CD4-positive, alpha-beta T cell treated with Interleukin-15 for 1 hour (primary cell): ENCODE results near the gene ADGRB3.
"Not testable (repeated sequence)": the region's sequence is repeated elsewhere in the genome, so short reads cannot be mapped to it uniquely, and the experiment has no call there.

Experiments used
- DNase-seq: peaks from one replicate; pipeline ENCODE4 v3.0.0-alpha.2; 2020

Gene ADGRB3

DNA sequence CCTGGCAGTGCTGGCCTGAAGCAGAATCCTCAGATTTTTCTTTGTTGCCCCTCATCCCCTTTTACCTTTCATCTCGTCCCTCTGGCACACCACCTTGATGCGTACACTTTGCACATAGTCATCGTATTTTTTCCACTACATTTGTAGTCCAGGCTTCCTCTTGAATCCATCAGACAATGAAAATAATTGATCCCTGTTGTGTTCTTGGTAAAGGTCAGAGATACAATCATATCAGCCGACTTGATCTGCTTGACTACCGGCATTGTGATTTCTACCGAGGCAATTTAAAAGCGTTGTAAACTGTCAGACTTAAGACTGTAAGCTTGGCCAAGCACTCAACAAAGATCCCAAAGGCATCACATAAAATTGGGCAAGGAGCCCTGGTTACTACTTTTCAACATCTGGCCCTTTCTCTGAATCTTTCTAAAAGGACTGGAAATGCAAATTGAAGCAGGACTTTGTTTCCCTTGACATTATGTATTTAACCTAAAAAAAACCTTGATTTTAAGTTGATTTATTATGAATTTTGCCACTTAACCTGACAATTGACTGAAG is 649.2 kb downstream of the ADGRB3 start:
- DNase-seq: no peak

GRCh38 chr6:69285054-69285453 is 650.0 kb downstream of the ADGRB3 start:
- DNase-seq: no peak

DNA sequence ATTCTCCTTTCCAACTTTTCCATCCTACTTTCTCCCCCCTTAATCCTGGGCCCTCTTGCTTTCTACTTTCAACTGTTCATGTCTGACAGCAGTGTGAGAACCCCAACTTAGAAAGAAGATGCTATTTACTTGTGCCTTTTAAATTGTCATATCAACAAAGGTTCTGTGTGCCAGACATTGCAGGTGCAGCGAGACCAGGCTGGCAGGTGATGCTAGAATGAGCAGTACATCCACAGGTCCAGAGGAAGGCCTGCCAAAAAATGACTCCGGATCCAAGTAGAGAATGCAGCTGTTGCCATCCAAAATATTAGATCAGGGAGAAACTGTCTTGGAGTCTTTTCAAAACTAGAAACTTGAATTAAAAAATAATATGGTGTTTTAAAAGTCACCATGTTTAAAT is 651.2 kb downstream of the ADGRB3 start:
- DNase-seq: no peak

DNA sequence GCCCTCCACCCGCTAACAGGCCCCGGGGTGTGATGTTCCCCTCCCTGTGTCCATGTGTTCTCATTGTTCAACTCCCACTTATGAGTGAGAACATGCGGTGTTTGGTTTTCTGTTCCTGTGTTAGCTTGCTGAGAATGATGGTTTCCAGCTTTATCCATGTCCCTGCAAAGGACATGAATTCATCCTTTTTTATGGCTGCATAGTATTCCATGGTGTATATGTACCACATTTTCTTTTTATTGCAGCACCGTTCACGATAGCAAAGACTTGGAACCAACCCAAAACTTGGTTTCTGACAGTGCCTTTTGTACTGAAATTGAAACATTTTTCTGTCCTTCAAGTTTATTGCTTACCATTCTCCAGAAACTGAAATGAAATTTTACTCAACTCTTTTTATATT is 653.1 kb downstream of the ADGRB3 start:
- not testable (repeated sequence) for DNase-seq

DNA sequence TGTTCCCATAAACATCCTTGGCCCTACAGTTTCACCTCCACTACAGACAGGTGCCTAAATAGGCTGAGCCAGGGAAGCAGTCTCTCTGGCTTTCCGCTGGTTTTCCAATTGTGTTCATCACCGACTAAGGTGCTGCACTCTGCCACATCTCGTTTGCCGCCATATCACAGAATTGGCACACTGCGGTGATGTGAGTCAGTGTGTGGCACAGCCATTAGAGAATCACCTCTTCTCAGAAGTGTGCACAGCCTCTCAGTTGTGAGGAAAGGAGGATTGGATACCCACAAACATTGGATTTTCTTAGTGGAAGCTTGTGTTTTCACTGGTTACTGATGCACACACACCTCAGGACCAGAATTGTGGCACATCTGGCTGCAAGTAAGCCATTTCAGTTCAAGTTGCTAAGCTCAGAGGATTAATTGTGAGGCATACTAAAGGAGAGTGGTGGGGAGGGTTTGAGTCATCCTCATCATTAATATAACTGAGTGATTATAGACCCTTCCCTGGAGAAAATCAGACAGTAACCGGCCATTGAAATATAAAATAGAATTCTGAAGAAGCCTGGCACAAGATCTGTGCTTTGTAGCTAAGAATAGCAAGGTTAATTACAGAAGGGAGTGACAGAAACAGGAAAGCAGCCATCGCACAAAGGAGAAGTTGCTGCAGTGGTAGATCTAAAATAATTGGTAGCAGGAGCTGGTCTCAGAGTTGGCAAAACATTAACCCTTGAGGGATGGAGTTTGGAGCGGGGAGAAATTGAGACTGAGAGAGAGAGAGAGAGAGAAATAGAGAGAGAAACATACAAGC is 654.8 kb downstream of the ADGRB3 start:
- no peak for DNase-seq

DNA sequence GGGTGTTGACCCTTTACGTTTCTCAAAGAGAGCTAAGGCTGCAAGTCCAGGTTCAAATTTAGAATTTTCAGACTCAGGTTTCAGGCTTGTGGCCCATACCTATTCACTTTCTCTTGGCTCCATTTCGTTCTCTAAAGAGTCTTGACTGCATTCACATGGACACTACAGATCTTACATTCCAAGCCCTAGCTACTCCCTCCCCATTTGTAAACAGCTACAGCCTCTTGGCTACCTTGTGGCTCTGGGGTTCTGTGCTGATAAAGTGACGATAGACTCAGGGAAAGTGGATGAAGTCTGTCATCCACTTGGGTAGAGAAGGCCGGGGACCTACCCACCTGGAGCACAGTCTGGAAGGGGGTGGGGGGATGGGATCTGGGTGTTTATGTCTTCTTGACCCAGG is 658.4 kb downstream of the ADGRB3 start:
- DNase-seq: no peak

DNA sequence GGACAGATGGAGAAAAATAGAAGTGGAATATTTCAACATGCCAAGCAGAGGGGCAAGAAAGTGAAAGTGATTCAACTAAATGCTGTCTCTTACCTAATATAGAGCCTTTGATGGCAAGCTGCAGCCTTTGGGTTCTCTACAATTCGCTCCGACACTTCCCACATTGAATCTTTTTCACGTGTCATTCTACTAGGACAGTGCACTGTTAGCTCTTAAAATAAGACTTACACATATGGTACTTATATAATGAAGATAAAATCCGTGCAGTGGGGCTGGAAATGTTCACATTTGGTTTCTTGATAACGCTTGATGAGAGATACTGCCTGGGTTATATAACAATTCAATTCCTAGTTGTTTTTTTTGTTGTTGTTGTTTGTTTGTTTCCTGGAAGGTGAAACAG is 659.3 kb downstream of the ADGRB3 start:
- no peak for DNase-seq

- DNase-seq: no peak
Measured at GRCh38 chr6:69294862-69295261, 659.8 kb downstream of the ADGRB3 start.

GRCh38 chr6:69303382-69303781 is 668.3 kb downstream of the ADGRB3 start:
- no peak for DNase-seq

DNA sequence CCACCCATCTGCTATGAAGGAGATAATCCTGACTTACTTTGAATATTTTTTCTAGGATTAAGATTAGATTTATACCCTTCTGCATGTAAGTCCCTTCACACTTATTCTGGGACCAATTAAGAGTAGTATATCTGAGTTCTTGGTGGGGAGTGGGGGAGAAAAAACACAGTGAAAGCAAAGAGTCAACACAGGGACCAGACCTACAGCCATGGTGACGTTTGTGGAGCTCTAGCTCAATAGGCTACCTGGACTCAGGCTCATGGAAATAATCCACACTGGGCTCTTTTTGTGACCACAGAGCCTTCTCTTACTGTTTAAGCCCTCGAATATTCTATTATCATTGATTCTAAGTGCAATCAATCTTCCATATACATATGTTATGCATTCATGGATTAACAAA is 670.4 kb downstream of the ADGRB3 start:
- DNase-seq: no peak

DNA sequence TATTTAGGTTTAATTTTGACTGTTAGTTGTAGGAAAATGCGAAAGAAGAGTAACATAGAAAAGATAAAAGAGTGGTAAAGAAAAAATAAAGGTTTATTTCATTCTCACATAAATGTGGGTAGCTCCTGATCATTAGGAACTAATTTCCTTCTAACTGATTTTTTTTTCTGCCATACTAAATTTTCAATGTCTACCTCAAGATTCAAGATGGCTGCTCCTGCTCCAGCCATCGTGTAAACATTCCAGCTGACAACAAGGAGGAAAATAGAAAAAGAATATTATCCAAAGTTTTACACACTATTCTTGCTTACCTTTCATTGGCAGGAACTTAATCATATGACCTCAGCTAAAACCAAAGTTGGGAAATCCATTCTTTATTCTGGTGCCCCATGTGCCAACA is 673.5 kb downstream of the ADGRB3 start:
- DNase-seq: no peak

DNA sequence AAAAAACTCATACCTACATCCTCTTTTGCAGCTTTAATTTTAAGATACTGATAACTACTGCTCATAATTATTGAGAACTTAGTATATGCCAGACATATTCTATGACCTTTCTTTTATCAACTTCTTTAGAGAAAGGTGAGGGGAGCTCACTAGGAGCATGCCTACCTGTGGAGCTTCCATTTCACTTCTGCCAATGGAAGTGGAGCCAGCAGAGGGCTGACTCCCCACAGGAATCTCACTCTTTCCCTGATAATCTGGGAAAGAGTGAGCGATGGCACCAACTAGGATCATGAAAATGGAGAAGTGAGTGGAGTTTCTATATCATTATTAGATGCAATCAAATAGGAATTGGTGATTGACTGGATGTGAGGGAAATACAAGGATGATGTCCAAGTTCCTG is 676.8 kb downstream of the ADGRB3 start:
- DNase-seq: no peak

DNA sequence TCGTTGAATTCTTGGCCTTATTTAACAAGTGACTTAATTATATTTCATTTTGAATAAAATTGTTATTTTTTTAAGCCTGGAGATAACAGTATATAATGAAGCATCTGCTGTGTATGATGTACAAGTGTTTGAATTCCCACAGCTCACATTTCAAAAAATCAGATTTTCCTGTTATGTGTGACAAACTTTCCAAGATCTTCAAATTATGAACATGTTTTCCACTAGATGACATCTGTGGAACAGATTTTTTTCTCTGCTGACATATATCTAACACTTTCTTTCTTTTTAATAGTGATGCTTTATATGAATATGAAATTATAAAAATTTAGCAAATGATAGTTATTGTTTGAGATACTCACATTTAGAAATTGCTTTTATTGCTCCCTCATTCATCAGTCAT is 678.9 kb downstream of the ADGRB3 start:
- DNase-seq: no peak

- no peak for DNase-seq
Measured at GRCh38 chr6:69314531-69314930, 679.4 kb downstream of the ADGRB3 start.

DNA sequence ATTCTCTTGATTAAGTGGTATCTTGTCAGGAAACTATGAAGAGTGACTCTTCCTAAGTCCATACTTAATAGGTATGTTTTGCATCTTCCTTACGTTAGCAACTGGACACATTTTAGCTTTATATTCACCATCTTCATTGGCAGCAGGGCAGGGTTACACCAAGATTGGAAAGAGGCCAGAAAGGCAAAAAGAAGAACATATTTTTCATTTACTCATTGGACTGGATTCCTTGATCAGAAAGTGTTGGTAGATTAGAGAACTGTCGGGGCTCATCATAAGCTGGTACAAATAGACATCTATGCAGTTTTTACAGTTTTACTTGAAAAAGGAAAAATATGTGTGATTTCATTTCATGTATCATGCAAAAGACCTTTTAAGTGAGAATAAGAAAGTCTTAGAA is 696.8 kb downstream of the ADGRB3 start:
- DNase-seq: no peak

DNA sequence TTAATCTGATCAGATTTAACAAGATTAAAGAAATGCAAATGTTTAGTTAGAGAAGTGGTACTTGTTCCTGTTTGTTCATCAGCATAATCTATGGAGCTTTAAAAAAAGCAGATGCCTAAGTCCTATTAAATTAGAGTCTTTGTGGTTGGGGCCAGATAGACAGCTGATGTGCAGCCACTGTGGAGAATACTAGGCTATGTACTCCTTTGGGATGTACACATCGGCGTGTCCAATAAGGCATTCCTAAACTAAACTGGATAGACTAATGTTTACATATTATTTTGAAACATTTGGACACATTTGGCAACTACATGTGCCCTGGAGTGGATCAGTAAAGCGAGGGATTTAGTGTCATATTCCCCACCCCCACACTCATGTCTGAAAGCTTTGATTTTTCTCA is 702.2 kb downstream of the ADGRB3 start:
- no peak for DNase-seq

DNA sequence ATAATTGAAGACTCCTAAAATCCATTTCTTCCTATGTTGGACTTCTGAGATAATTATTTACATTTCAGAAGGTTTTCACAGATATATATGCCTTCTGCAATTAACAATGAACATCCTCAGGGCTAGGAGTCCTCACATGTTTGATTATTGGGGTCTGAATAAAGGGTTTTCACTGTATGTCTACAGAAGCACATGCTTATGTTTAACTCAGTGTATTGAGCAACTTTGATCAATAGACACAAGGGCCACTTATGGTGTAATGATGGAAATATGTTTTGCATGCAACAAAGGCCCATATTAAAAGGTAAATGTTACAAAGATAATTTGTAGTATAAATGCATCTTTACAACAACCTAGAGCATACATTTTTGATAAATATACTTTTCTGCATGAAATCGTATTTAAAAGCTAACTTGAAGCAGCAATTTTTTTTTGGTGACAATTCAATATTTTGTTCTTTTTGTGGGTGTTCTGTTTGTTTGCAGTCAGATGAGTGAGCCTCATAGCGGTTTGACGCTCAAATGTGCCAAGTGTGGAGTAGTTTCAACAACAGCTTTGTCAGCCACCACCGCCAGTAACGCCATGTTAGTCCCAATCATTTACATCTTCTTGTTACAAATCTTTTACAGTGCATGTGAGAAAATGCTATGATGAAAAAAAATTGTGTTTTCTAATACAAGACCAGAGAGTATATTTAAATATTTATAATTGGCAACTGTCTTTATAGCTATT is 703.5 kb downstream of the ADGRB3 start:
- no peak for DNase-seq

DNA sequence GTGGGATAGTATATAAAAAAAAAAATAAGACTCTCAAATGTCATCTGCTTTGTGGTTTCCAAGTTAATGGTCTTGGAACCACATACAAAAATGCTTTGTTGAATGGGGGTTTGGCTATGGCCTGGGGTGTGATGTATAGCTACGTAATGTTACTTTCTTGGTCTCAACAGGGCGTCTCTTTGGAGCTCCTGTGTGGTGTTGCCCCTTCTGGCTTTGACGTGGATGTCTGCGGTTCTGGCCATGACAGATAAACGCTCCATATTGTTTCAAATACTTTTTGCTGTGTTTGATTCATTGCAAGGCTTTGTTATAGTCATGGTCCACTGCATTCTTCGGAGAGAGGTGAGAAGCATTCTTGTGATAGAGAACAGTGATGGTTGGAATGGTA is 704.1 kb downstream of the ADGRB3 start:
- no peak for DNase-seq

GRCh38 chr6:69340196-69340595 is 705.1 kb downstream of the ADGRB3 start:
- DNase-seq: no peak

GRCh38 chr6:69343851-69344250 is 708.8 kb downstream of the ADGRB3 start:
- DNase-seq: no peak

GRCh38 chr6:69349771-69350170 is 714.7 kb downstream of the ADGRB3 start:
- DNase-seq: no peak

DNA sequence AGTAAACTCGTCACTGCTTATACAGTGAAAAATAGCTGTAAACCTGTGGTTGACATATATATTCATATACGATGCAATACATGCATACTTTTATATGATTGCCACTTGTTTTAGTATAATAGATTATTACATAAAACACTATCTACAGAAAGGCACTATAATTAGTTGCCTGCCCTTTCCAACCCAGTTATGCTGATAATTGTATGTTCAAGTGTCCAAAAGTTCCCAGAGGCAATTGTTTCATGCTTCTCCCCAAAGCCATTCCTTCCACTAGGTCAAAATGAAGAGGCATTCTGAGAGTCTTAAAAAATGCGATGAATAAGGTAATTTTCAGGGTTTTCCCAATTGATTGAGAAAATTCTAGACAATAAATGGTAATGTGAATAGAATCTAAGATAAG is 727.1 kb downstream of the ADGRB3 start:
- DNase-seq: no peak

- DNase-seq: no peak
Measured at GRCh38 chr6:69366831-69367230, 731.7 kb downstream of the ADGRB3 start.

- DNase-seq: no peak
Measured at GRCh38 chr6:69368613-69369012, 733.5 kb downstream of the ADGRB3 start.
